T-helper 2 cell (primary cell): ENCODE measurements around the gene GIPC2.
"Not testable (repeated sequence)": the region's sequence is repeated elsewhere in the genome, so short reads cannot be mapped to it uniquely, and the experiment has no call there.

Experiments used
- DNase-seq, 5 experiments: peaks; one replicate each; pipeline versions ENCODE4 v3.0.0 to v3.0.0-alpha.2; 2012 to 2022
- total RNA-seq, 2 donors: gene quantifications; one replicate each; lab custom pipeline; 2026; lab: John Stamatoyannopoulos, UW

The GIPC2 gene, protein sequence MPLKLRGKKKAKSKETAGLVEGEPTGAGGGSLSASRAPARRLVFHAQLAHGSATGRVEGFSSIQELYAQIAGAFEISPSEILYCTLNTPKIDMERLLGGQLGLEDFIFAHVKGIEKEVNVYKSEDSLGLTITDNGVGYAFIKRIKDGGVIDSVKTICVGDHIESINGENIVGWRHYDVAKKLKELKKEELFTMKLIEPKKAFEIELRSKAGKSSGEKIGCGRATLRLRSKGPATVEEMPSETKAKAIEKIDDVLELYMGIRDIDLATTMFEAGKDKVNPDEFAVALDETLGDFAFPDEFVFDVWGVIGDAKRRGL
- 0 reads per million in 2 donors for total RNA-seq

DNA sequence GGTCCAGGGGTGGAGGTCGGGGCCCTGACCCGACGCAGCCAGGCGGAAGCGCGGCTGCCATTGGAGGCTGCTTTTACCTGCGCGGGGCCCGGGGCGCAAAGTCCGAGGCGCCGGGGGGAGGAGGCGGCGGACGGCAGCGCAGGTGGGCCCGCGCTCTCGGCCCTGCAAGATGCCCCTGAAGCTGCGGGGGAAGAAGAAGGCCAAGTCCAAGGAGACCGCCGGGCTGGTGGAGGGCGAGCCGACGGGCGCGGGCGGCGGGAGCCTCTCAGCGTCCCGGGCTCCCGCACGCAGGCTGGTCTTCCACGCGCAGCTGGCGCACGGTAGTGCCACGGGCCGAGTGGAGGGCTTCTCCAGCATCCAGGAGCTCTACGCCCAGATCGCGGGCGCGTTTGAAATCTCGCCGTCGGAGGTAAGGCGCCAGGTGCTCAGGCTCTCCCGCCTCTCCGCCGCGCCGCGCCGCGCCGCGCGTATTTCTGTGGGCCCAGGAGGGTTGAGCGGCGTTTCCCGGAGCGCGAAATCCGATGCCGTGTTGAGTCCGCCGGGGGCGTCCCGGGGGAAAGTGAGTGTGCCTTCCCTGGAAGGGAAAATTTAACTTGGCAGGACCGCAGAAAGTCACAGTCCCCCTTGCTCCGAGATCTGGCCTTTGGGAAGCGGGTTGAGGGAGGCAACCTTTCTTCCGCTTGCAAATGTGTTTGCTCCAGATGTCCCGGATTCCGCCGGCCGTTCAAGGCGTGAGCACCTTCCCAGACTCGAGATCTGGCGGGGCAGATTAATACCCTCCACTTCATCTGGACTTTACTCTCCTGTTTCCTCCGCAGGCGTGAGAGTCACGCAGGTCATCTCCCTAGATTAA is at the start of gene GIPC2:
TSS of gene GIPC2 (plus strand) at position 41 of the 853 bp plus-strand sequence. CDS start at position 170, 129 bp downstream.
- DNase-seq, result peak in 2 of 5 experiments; percentile 4 to 23

DNA sequence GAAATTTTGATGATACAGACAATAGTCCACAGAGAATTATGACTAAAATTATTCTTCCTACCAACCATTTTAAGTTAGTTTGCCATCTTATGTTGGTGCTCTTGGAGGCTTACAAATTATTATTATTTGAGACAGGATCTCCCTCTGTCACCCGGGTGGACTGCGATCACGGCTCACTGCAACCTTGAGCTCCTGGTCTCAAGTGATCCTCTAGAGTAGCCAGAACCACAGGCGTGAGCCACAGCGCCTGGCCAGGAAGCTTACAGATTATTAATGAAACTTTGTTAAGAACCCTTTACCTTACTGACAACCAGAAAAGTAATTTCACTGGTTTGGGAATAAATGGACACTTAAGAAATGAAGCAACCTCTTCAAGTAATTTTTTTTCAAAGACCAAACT is 49.0 kb upstream of the GIPC2 start:
- no peak for DNase-seq

DNA sequence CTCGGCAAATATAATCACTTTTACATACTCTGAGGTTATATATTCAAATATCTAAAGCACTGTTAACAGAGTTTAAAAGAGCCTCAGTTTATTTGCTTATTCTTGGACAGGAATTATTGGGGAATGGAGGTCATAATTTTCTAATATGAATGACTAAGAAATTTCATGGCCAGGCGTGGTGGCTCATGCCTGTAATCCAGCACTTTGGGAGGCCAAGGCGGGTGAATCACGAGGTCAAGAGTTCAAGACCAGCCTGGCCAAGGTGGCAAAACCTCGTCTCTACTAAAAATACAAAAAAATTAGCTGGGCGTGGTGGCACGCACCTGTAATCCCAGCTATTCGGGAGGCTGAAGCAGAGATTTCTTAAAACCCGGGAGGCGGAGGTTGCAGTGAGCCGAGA is 45.2 kb upstream of the GIPC2 start:
- not testable (repeated sequence) for DNase-seq

DNA sequence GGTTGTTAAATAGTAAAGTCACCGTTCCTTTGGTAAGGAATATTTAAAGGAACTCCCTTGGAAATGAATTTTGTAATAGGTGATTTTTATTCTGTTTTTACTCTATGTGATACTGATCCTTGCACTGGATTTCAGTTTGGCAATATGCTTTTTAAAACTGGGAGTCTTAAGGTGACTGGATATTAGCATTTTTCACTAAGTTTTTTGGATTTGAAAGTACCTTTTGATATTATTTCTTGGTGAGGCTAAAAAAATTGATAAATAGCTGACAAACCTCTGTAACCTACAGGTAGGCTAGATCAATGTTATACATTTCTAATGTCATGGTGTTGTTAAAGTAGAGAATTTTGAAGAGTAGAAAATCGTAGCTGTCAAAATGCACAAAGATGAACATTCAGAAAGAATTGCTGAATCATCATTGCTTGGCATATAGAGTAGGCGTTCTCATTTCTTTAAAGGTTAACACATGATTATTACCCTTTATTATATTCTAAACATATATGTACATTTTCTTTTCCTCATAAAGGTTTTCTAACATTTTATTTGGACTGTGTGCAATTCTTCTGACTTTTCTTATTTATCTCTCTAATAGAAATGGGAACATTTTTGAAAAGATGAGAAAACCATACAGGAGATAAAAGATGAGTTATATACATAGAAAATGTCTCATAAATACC is 42.6 kb upstream of the GIPC2 start:
- DNase-seq, result peak in 1 of 5 experiments; percentile 13

DNA sequence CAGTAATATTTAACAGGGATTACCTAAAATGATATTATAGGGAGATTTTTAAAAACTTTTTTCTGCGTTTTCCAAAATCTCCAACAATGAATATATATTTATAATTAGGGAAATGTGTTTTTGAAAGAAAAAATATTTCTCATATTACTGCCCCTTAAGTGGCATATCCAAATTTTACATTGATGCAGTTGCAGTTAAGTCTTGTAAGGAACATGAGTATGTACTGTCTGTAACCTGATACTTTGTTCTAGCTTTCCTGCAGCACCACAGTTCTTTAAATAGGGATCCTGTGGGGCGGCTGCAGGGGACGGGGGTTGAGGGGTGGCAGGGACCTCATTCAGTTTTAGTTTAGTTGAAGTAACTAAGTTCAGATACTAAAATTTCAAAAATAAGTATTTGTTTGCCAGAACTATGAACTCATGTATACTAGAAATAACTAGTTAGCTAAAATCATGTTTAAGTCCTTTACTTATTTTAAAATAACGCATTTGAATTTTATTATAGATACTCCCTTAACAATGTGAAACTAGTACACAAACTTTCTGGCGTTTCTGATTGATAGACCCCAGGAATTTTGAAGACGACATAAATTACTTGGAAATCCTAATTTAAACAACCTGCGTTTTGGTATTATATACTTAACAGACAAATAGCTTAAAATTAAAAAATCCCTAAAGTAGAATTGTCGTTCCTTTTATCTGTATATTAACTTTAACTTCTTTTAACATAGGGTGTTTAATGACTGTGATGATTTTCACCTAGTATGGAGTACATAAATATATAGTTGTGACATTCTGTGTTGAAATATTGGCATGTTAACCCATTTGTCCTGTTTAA is 41.7 kb upstream of the GIPC2 start:
- peak in 4 of 5 experiments; percentile 19 to 79 (median 37) for DNase-seq

DNA sequence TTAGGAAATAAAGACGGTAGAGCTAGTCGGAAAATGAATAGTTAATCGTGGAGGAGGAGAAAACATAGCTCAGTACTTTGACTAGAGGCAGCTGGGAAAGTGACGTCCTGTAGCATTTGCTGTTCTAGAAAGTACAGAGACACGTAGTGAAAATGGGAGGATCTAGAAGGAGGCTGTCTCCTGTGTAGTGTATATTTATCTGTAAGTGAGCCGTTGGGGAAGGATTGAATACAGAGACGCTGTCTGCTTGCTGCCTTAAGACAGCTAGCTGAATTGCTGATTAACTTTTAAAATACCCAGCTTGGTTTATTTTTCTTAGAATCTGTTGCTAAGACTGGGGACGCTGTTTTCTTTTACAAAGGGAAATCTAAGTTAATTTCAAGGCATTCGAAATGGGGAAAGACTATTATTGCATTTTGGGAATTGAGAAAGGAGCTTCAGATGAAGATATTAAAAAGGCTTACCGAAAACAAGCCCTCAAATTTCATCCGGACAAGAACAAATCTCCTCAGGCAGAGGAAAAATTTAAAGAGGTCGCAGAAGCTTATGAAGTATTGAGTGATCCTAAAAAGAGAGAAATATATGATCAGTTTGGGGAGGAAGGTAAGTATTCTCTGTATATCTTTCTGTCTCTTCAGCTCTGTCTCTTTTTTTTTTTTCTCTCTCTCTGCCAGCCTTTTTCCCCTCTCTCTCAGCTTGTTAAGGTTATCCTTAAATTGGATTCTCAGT is 40.9 kb upstream of the GIPC2 start, which contains the start of gene DNAJB4:
TSS of gene DNAJB4 (plus strand) at position 221 of the 729 bp plus-strand sequence. CDS start at position 393, 172 bp downstream.
- peak in 3 of 5 experiments; percentile 53 to 98 (median 76) for DNase-seq

DNA sequence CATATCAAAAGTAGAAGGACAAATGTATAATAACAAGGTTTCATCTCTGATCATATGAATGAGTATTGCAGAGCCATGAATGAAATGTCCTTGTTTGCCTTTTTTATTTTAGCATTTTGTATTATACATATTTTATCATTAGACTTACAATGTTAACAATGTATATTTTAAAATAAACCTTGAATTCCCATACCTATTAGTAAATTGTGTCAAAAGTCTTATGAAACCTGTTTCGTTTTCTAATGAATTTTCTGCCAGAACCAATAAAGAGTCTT is 40.4 kb upstream of the GIPC2 start:
- no peak for DNase-seq

DNA sequence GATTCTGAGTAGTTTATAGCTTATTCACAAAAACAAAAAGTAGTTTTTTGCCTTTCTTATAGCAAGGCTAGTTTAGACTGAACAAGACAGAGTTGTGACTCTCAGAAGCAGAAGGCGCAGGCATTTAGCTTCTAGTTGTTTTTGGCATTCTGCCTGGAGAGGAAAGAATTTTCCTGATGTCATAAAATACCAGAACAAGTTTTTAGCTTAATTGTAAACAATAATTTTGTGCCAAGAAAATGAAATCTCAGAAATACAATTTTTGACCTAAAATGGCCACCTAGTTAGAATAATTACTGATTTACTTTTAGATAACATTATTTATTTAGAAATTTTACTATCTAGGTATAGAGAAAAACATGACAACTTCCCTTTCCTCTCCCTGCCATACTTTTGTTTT is 40.0 kb upstream of the GIPC2 start:
- peak in 2 of 5 experiments; percentile 7 to 10 for DNase-seq

DNA sequence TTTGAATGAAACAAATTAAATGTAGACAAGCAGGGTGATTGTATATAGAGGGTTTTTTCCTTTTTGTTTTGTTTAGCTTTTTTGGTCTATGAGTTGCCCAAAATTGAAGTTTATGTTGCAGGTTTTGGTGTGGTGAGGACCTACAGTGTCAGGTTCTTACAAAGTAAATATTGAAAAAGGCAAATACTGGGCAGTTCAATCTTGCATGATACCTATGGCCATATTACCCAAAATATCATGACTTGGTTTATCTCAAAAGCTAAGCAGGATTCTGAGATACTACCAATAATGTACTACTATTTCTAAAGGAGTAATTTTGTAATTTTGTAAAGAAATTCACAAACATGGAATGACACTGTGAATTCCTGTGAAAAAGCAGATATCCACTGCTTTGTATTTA is 39.2 kb upstream of the GIPC2 start:
- no peak for DNase-seq

DNA sequence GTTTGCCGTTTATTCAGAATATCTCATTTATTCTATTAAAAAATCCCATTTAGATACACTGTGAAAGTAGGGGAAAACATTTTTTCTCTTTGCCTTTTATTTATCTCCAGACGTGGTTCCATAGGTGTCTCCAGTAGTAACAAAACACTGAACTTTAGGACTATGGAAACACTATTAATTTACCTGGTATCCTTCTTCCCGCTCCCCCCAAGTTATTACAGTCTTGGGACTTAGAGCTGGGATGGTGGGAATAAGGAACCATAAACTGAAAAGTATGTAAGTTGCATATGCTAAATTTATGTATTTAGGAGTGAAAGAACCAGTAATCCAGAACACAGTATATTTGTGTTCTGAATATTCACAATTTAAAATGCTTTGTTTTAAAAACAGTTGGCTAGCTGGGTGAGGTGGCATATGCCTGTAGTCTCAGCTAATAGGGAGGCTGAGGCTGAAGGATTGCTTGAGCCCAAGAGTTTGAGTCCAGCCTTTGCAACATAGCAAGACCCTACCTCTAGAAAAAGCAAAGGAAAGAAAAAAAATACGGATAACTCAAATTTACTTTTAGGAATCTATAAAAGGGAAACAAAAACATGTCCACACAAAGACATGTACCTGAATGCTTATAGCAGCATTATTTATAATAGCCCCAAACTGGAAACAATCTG is 38.0 kb upstream of the GIPC2 start:
- no peak for DNase-seq

DNA sequence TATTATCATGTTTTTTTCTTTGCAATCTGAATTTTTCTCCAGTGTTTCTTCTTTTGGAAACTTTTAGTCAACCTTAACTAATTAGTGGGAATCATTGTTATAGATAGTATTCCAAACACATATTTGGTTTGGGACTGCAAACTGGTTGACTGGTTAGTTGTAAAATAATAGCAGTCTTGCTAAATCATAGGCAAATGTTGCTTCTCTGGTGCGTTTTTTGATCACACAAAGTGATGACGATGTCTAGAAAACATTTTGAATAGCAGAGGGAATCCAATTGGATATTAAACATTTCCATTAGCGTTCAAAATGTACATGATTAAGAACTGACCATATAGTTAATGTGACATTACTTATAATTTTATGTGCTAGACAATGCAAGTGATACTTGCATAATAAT is 36.5 kb upstream of the GIPC2 start:
- no peak for DNase-seq

DNA sequence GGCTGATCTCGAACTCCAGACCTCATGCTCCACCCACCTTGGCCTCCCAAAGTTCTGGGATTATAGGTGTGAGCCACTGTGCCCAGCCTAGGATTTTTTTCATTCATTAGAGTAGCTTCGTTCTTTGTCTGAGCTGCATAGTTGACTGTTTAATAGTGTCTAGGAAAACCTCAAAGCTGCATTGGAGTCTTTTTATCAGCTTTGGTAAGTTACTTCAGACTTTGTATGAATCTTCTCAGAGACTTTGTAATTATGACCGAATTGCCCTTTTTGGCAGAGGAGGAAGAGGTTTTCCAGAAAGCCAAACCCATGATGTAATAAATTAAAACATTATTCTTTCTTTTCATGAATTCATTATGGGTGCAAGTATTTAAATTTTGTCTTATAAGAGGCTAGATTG is 35.9 kb upstream of the GIPC2 start:
- DNase-seq, result no peak

DNA sequence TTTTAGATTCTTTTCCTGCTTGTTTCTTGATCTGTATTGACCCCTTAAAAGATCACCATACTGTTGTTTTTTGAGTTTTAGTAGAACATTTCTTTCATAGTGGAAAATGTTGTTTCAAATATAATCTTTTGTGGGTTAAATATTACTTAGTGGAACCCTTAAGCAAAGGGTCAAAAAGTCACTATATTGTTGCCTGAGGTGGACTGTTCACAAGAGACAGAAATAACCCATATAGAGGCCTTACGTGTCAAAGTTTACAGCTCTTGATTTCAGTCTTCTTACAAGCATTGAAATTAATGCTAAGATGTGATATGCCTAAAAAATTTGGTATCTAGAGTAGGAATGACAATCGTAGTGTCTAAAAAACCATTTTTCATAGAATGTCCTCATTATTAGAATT is 34.7 kb upstream of the GIPC2 start:
- DNase-seq, result no peak

DNA sequence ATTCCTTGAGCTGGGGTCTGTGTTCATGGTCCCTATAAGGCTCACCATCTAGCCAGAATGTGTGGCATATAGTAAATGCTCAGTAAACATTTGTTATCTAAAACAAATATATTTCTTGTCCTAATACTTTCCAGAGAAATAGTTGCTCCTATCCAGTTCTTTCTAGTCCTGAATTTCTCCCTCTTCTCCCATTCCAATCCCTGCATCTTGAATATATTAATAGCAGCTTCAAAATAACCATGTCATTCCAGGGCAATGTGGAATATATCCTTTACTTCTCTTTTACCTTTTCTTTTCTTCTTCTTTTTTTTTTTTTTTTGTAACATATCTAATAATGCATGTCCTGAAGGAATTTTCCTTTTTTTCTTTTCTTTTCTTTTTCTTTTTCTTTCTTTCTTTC is 30.6 kb upstream of the GIPC2 start:
- no peak for DNase-seq

DNA sequence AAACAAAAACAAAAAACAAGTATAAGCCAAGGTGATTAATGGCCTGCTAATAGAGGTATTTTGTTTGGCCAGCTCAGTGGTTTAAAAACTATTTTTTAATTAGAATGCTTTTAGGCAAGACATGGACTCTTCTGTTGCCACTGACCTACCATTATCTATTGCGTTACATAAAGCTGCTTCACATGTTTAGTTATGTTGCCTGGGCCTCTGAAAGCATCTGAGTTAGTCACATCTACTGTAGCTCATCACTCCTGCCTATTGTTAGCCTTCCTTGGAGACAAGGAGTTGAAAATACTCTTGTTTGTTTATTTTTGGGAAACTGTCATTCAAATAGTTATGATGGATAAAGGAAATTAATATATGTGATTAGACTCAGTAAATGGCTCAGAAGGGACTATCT is 26.7 kb upstream of the GIPC2 start:
- no peak for DNase-seq

DNA sequence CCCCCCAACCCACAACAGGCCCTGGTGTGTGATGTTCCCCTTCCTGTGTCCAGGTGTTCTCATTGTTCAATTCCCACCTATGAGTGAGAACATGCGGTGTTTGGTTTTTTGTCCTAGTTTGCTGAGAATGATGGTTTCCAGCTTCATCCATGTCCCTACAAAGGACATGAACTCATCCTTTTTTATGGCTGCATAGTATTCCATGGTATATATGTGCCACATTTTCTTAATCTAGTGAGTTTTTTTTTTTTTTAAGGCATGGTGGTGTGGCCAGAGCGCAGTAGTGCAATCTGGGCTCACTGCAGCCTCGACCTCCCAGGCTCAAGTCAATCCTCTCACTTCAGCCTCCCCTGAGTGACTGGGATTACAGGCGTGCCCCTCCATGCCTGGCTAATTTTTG is 24.6 kb upstream of the GIPC2 start:
- DNase-seq, result not testable (repeated sequence)

DNA sequence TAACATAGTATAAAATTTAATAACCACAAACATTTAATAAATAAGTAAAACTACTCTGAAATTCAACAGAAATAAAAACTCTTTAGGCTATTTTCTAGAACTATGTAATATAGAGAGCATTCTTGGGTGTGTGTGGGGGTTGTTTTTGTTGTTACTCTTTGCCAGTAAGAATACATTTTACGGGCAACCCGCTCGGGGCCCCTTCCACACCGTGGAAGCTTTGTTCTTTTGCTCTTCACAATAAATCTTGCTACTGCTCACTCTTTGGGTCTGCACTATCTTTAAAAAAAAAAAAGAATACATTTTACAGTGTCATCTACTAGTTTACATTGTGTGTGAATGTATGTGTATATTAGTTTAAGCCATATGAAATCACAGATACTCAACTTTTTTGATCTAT is 16.0 kb upstream of the GIPC2 start:
- DNase-seq, result no peak

DNA sequence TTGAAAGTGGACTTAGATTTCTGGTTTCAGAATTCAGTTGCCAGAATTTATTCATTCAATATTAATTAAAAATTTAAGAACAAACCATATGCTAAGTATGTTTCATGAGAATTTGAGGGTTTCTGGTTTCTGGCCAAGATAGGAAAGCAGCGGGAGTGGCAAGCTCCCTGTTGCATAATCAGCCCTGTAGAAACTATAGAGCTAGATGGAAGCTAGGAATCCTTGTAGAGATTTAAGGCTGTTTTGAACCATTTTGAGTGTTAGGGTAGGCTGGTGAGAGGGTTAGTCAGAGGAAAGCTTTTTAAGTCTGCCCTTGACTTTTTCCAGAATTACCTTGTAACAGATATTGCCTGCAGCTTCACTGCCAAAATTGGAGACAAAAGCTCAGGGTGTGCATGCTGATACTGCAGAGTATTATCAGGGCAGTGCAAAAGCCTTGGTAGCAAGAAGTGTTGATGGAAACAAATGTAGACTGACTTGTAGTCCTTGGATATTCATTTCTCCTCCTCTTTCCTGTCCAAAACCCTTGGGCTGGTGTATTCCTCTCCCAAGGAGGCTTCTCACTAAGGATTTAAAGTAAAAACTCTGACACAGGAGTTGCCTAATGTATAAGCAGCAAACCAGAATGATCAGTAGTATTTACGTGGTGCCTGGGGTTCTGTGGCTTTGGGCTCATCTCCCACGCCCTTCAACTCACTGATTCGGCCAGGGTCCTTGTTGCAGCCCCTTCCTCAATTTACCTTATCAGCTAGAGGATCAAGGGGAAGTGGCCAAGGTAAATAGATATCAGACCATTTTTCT is 12.6 kb upstream of the GIPC2 start:
- no peak for DNase-seq

DNA sequence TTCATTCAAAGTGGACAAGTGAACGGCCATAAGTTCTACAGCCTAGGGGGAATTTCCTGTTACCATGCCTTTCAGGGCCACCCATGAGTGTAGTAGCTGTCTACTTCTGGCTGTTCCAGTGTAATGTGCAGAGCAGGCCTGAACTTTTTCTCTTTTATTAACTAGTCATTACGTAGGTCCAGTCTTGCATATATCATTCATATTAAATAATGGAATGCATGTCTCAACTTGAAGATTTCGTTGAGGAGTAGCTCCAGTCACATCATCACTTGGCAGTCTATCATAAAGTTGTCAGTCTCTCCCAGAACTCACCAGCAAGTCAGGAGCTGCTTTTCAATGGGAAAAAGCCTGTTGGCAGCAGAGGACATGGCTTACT is 12.0 kb upstream of the GIPC2 start:
- no peak for DNase-seq

DNA sequence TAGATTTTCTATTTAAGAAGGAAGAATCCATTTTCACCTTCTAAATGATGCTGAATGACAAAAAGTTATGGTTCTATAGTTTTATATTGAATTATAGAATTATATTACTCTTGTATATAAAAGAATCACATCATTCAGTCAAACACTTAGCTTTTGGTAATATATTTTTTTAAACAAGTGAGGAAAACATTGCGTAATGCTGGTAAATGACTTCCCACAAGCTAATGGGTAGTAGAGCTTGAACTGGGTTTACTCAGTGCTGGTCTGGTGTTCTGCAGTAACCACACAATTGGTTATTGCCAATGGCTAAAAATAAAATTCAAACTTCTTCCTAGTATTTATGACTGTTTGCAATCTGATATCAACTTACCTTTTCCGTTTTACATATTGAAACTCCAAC is 10.6 kb upstream of the GIPC2 start:
- no peak for DNase-seq
